Activated CD4-positive, alpha-beta T cell treated with anti-CD3 and anti-CD28 coated beads for 36 hours (primary cell): ENCODE results near the gene NPIPA7. TPM values are rescaled to one million over a fixed set of nuclear protein-coding genes. Genes with fewer than 3 reads are reported as not detected.
"Not testable (repeated sequence)": the region's sequence is repeated elsewhere in the genome, so short reads cannot be mapped to it uniquely, and the experiment has no call there.

Experiments
- ATAC-seq: fragments of 200-7000 bp; cut with Tn5 transposase; one replicate; pipeline ENCODE4 v1.10.0; 2021; ENCODE audit warnings: mild to moderate bottlenecking, moderate library complexity
- CTCF ChIA-PET: fragments of 350-600 bp; sonication (Branson Sonifier 250); formaldehyde crosslinking; loops from one replicate; lab custom pipeline; 2021; ENCODE audit warnings: antibody characterized with exemption; lab: Charles Lee
- POLR2A ChIA-PET: fragments of 350-600 bp; sonication (Branson Sonifier 250); formaldehyde crosslinking; loops from one replicate; lab custom pipeline; 2021; ENCODE audit warnings: antibody characterized with exemption, inconsistent platforms; lab: Charles Lee
- DNase-seq: peaks from one replicate; pipeline ENCODE4 v3.0.0-alpha.2; 2020
- H3K27ac Mint-ChIP-seq: one replicate; pipeline ENCODE4 v1.8.0; 2021; ENCODE audit warnings: mixed read lengths
- H3K27me3 Mint-ChIP-seq: one replicate; pipeline ENCODE4 v1.8.0; 2021; ENCODE audit warnings: mixed read lengths
- H3K36me3 Mint-ChIP-seq: one replicate; pipeline ENCODE4 v1.8.0; 2021; ENCODE audit warnings: low read depth, mixed read lengths
- H3K4me1 Mint-ChIP-seq: one replicate; pipeline ENCODE4 v1.8.0; 2021; ENCODE audit warnings: mixed read lengths
- H3K4me3 Mint-ChIP-seq: one replicate; pipeline ENCODE4 v1.8.0; 2021; ENCODE audit warnings: mild to moderate bottlenecking, moderate library complexity, mixed read lengths
- H3K9me3 Mint-ChIP-seq: one replicate; pipeline ENCODE4 v1.8.0; 2021; ENCODE audit warnings: low read depth, mixed read lengths
- intact Hi-C, 2 experiments: fragments of 100-400 bp; cut with DNase I in 1 of 2; cut with micrococcal nuclease in 1 of 2; formaldehyde crosslinking; loops; one replicate each; pipeline versions ENCODE4 v1.14.2 to v1.15.1; 2022 to 2024; cut with DNase I, micrococcal nuclease
- microRNA-seq: library from miRNA; unstranded; fragments of <30 nt; microRNA quantifications from one replicate; pipeline ENCODE4 v1.2.0, GENCODE V29; 2021; ENCODE audit warnings: borderline replicate concordance
- total RNA-seq, 2 experiments: library from RNA; stranded (reverse); gene quantifications; one replicate each; pipeline ENCODE4 v1.2.3, GENCODE V29; 2021

Gene NPIPA7
- total RNA-seq, 2 experiments from 2014 or later = 6.7 to 13.7 TPM

GRCh38 chr16:16425146-16425545, 46.2 kb downstream of the NPIPA7 start:
- H3K4me1 Mint-ChIP-seq, H3K27ac Mint-ChIP-seq, CTCF ChIA-PET, ATAC-seq, DNase-seq, H3K9me3 Mint-ChIP-seq, H3K27me3 Mint-ChIP-seq, intact Hi-C loops, POLR2A ChIA-PET, H3K36me3 Mint-ChIP-seq, H3K4me3 Mint-ChIP-seq: not testable (repeated sequence)

GRCh38 chr16:16431135-16431534, 52.2 kb downstream of the NPIPA7 start:
- POLR2A ChIA-PET, H3K27ac Mint-ChIP-seq, H3K4me1 Mint-ChIP-seq: not testable (repeated sequence)

GRCh38 chr16:16434711-16435110, 55.8 kb downstream of the NPIPA7 start:
- intact Hi-C loops, H3K36me3 Mint-ChIP-seq, H3K27me3 Mint-ChIP-seq, H3K27ac Mint-ChIP-seq, H3K4me3 Mint-ChIP-seq, H3K9me3 Mint-ChIP-seq, H3K4me1 Mint-ChIP-seq, CTCF ChIA-PET, ATAC-seq, POLR2A ChIA-PET, DNase-seq: not testable (repeated sequence)

More at GRCh38 chr16:16431135-16431534, 52.2 kb downstream of the NPIPA7 start:
- H3K27me3 Mint-ChIP-seq, intact Hi-C loops, CTCF ChIA-PET, DNase-seq, ATAC-seq, H3K4me3 Mint-ChIP-seq, H3K9me3 Mint-ChIP-seq, H3K36me3 Mint-ChIP-seq: not testable (repeated sequence)

GRCh38 chr16:16441401-16441800, 62.5 kb downstream of the NPIPA7 start:
- H3K4me1 Mint-ChIP-seq, POLR2A ChIA-PET, H3K27me3 Mint-ChIP-seq, H3K4me3 Mint-ChIP-seq, DNase-seq, H3K36me3 Mint-ChIP-seq, H3K9me3 Mint-ChIP-seq, CTCF ChIA-PET, intact Hi-C loops, ATAC-seq, H3K27ac Mint-ChIP-seq: not testable (repeated sequence)

Small RNAs within 50 kb of the gene (microRNA-seq; reads per million reads assigned to microRNA genes)
- not detected for gene MIR6511A3
- gene MIR6770-2 = not detected

Other genes with a start within 250 kb of the NPIPA7 start
- under 1 TPM in 1 of 2 experiments, not detected in 1; 0.07 TPM for gene ABCC6, start 155.6 kb upstream of the NPIPA7 start, total RNA-seq
- 10 to 100 TPM; 25.3 to 52.3 TPM for gene NOMO3, start 146.6 kb upstream of the NPIPA7 start, total RNA-seq